Measurements from ENCODE around the gene GJC2.

The GJC2 gene

GRCh38 chr1:228149406-228150119 is at the start of gene GJC2:
GJC2 (plus strand) TSS chr1:228149930; CDS start chr1:228157759, 7,829 bp downstream.
- peak within 1 kb of the TSS in 1 of 2 donors; percentile 18 for H3K9ac ChIP-seq (ENCODE audit: low read depth in 1 of 2, low read length in 2 of 2)
- no peaks in the 10 kb centered on the region for H3K9me3 ChIP-seq (ENCODE audit: control insufficient read depth in 1 of 2, low read length in 2 of 2)
- no peaks in the 10 kb centered on the region for H3K27me3 ChIP-seq (ENCODE audit: control insufficient read depth in 1 of 2, insufficient read depth in 2 of 2, low read length in 2 of 2)
- H3K36me3 ChIP-seq (ENCODE audit: control insufficient read depth in 1 of 2, insufficient read depth in 2 of 2, low read length in 2 of 2): peaks cover 8 to 36% of the 10 kb centered on the region in 2 donors
- H3K4me3 ChIP-seq (ENCODE audit: low read depth in 1 of 2, low read length in 2 of 2): no peak within 1 kb of the TSS
- H3K4me1 ChIP-seq (ENCODE audit: control insufficient read depth in 1 of 2, insufficient read depth in 2 of 2, low read length in 2 of 2): peaks cover 0 to 12% of the 10 kb centered on the region in 2 donors
- peak within 1 kb of the TSS; percentile 42 for H3K27ac ChIP-seq (ENCODE audit: low read depth, low read length)

- H3K9me3 ChIP-seq (ENCODE audit: control insufficient read depth in 1 of 2, low read length in 2 of 2): no peaks in the 10 kb centered on the region
- H3K36me3 ChIP-seq (ENCODE audit: control insufficient read depth in 1 of 2, insufficient read depth in 2 of 2, low read length in 2 of 2): peaks cover 32 to 56% of the 10 kb centered on the region in 2 donors
- H3K27me3 ChIP-seq (ENCODE audit: control insufficient read depth in 1 of 2, insufficient read depth in 2 of 2, low read length in 2 of 2): no peaks in the 10 kb centered on the region
- H3K9ac ChIP-seq (ENCODE audit: low read depth in 1 of 2, low read length in 2 of 2): peak overlapping the region in 1 of 2 donors; percentile 48
- no peak overlapping the region for H3K27ac ChIP-seq (ENCODE audit: low read depth, low read length)
- peaks cover 20 to 36% of the 10 kb centered on the region in 2 donors for H3K4me1 ChIP-seq (ENCODE audit: control insufficient read depth in 1 of 2, insufficient read depth in 2 of 2, low read length in 2 of 2)
- peak overlapping the region; percentile 80 to 86 for H3K4me3 ChIP-seq (ENCODE audit: low read depth in 1 of 2, low read length in 2 of 2)
These were observed 48.7 kb upstream of the GJC2 start for GRCh38 chr1:228100822-228101613.

- H3K4me1 ChIP-seq (ENCODE audit: control insufficient read depth in 1 of 2, insufficient read depth in 2 of 2, low read length in 2 of 2): peaks cover 20 to 33% of the 10 kb centered on the region in 2 donors
- no peak overlapping the region for H3K27ac ChIP-seq (ENCODE audit: low read depth, low read length)
These were observed 48.1 kb upstream of the GJC2 start for GRCh38 chr1:228101614-228101993.

GRCh38 chr1:228101994-228102790 is 47.5 kb upstream of the GJC2 start:
- H3K9ac ChIP-seq (ENCODE audit: low read depth in 1 of 2, low read length in 2 of 2): peak overlapping the region; percentile 18 to 48
- H3K4me3 ChIP-seq (ENCODE audit: low read depth in 1 of 2, low read length in 2 of 2): peak overlapping the region; percentile 80 to 86
- H3K4me1 ChIP-seq (ENCODE audit: control insufficient read depth in 1 of 2, insufficient read depth in 2 of 2, low read length in 2 of 2): peaks cover 20 to 33% of the 10 kb centered on the region in 2 donors
- peak overlapping the region; percentile 73 for H3K27ac ChIP-seq (ENCODE audit: low read depth, low read length)
- H3K9me3 ChIP-seq (ENCODE audit: control insufficient read depth in 1 of 2, low read length in 2 of 2): no peaks in the 10 kb centered on the region
- H3K27me3 ChIP-seq (ENCODE audit: control insufficient read depth in 1 of 2, insufficient read depth in 2 of 2, low read length in 2 of 2): no peaks in the 10 kb centered on the region
- H3K36me3 ChIP-seq (ENCODE audit: control insufficient read depth in 1 of 2, insufficient read depth in 2 of 2, low read length in 2 of 2): peaks cover 31 to 56% of the 10 kb centered on the region in 2 donors

More at GRCh38 chr1:228101614-228101993, 48.1 kb upstream of the GJC2 start:
- Histone ChIP-seq H3K9me3 (ENCODE audit: control insufficient read depth in 1 of 2, low read length in 2 of 2) (no peaks in the 10 kb centered on the region), H3K27me3 (ENCODE audit: control insufficient read depth in 1 of 2, insufficient read depth in 2 of 2, low read length in 2 of 2) (no peaks in the 10 kb centered on the region), H3K9ac (ENCODE audit: low read depth in 1 of 2, low read length in 2 of 2) (peak overlapping the region in 1 of 2 donors; percentile 48), H3K36me3 (ENCODE audit: control insufficient read depth in 1 of 2, insufficient read depth in 2 of 2, low read length in 2 of 2) (peaks cover 36 to 60% of the 10 kb centered on the region in 2 donors), H3K4me3 (ENCODE audit: low read depth in 1 of 2, low read length in 2 of 2) (peak overlapping the region; percentile 80 to 86)

- no peaks in the 10 kb centered on the region for H3K9me3 ChIP-seq (ENCODE audit: control insufficient read depth in 1 of 2, low read length in 2 of 2)
- H3K27ac ChIP-seq (ENCODE audit: low read depth, low read length): peak within 1 kb of the TSS; percentile 73
- peak within 1 kb of the TSS; percentile 80 to 86 for H3K4me3 ChIP-seq (ENCODE audit: low read depth in 1 of 2, low read length in 2 of 2)
- H3K9ac ChIP-seq (ENCODE audit: low read depth in 1 of 2, low read length in 2 of 2): peak within 1 kb of the TSS; percentile 69 to 84
- H3K36me3 ChIP-seq (ENCODE audit: control insufficient read depth in 1 of 2, insufficient read depth in 2 of 2, low read length in 2 of 2): peaks cover 31 to 48% of the 10 kb centered on the region in 2 donors
- peaks cover 23 to 41% of the 10 kb centered on the region in 2 donors for H3K4me1 ChIP-seq (ENCODE audit: control insufficient read depth in 1 of 2, insufficient read depth in 2 of 2, low read length in 2 of 2)
- no peaks in the 10 kb centered on the region for H3K27me3 ChIP-seq (ENCODE audit: control insufficient read depth in 1 of 2, insufficient read depth in 2 of 2, low read length in 2 of 2)
These were observed 46.7 kb upstream of the GJC2 start, which contains the start of gene C1orf35 for GRCh38 chr1:228102791-228103620. C1orf35 (minus strand) TSS chr1:228103325; CDS start chr1:228103227, 98 bp downstream.

- Histone ChIP-seq H3K9ac (ENCODE audit: low read depth in 1 of 2, low read length in 2 of 2) (no peak overlapping the region), H3K9me3 (ENCODE audit: control insufficient read depth in 1 of 2, low read length in 2 of 2) (no peaks in the 10 kb centered on the region), H3K36me3 (ENCODE audit: control insufficient read depth in 1 of 2, insufficient read depth in 2 of 2, low read length in 2 of 2) (peaks cover 17 to 31% of the 10 kb centered on the region in 2 donors), H3K4me1 (ENCODE audit: control insufficient read depth in 1 of 2, insufficient read depth in 2 of 2, low read length in 2 of 2) (peaks cover 29 to 42% of the 10 kb centered on the region in 2 donors), H3K4me3 (ENCODE audit: low read depth in 1 of 2, low read length in 2 of 2) (no peak overlapping the region), H3K27ac (ENCODE audit: low read depth, low read length) (no peak overlapping the region), H3K27me3 (ENCODE audit: control insufficient read depth in 1 of 2, insufficient read depth in 2 of 2, low read length in 2 of 2) (no peaks in the 10 kb centered on the region)
These were observed 45.0 kb upstream of the GJC2 start for GRCh38 chr1:228104526-228105269.

- Histone ChIP-seq H3K4me1 (ENCODE audit: control insufficient read depth in 1 of 2, insufficient read depth in 2 of 2, low read length in 2 of 2) (peaks cover 36 to 48% of the 10 kb centered on the region in 2 donors), H3K4me3 (ENCODE audit: low read depth in 1 of 2, low read length in 2 of 2) (no peak overlapping the region), H3K36me3 (ENCODE audit: control insufficient read depth in 1 of 2, insufficient read depth in 2 of 2, low read length in 2 of 2) (peaks cover 13 to 23% of the 10 kb centered on the region in 2 donors), H3K9ac (ENCODE audit: low read depth in 1 of 2, low read length in 2 of 2) (no peak overlapping the region), H3K27me3 (ENCODE audit: control insufficient read depth in 1 of 2, insufficient read depth in 2 of 2, low read length in 2 of 2) (no peaks in the 10 kb centered on the region), H3K9me3 (ENCODE audit: control insufficient read depth in 1 of 2, low read length in 2 of 2) (no peaks in the 10 kb centered on the region), H3K27ac (ENCODE audit: low read depth, low read length) (no peak overlapping the region)
These were observed 44.3 kb upstream of the GJC2 start for GRCh38 chr1:228105270-228105995.

GRCh38 chr1:228105996-228106799 is 43.5 kb upstream of the GJC2 start:
- Histone ChIP-seq H3K36me3 (ENCODE audit: control insufficient read depth in 1 of 2, insufficient read depth in 2 of 2, low read length in 2 of 2) (peaks cover 9 to 16% of the 10 kb centered on the region in 2 donors), H3K4me1 (ENCODE audit: control insufficient read depth in 1 of 2, insufficient read depth in 2 of 2, low read length in 2 of 2) (peaks cover 38 to 46% of the 10 kb centered on the region in 2 donors), H3K27me3 (ENCODE audit: control insufficient read depth in 1 of 2, insufficient read depth in 2 of 2, low read length in 2 of 2) (no peaks in the 10 kb centered on the region), H3K9me3 (ENCODE audit: control insufficient read depth in 1 of 2, low read length in 2 of 2) (no peaks in the 10 kb centered on the region), H3K4me3 (ENCODE audit: low read depth in 1 of 2, low read length in 2 of 2) (no peak overlapping the region), H3K9ac (ENCODE audit: low read depth in 1 of 2, low read length in 2 of 2) (no peak overlapping the region), H3K27ac (ENCODE audit: low read depth, low read length) (no peak overlapping the region)
